Activated CD8-positive, alpha-beta memory T cell treated with anti-CD3 and anti-CD28 coated beads for 48 hours (primary cell): ENCODE data around the gene PKN3.
"Not testable (repeated sequence)": the region's sequence is repeated elsewhere in the genome, so short reads cannot be mapped to it uniquely, and the experiment has no call there.

ENCODE experiments used
- DNase-seq, 3 experiments: peaks; one replicate each; pipeline ENCODE4 v3.0.0-alpha.2; 2020; ENCODE audit warnings: low read depth in 2 of 3, low spot score in 2 of 3

PKN3 gene

GRCh38 chr9:128690684-128691034, 11.6 kb upstream of the PKN3 start:
- DNase-seq: no peak

GRCh38 chr9:128693738-128694137, 8.6 kb upstream of the PKN3 start:
- DNase-seq: not testable (repeated sequence)

- DNase-seq: no peak
Observed at GRCh38 chr9:128694344-128694743, 8.0 kb upstream of the PKN3 start.

GRCh38 chr9:128696923-128697707, 5.2 kb upstream of the PKN3 start:
- no peak for DNase-seq

GRCh38 chr9:128699096-128699795, 3.1 kb upstream of the PKN3 start:
- DNase-seq: not testable (repeated sequence)

- no peak for DNase-seq
Observed at GRCh38 chr9:128701227-128701854, 962 bp upstream of the PKN3 start.

- DNase-seq: no peak
Observed at GRCh38 chr9:128702949-128703615, 779 bp downstream of the PKN3 start.

- no peak for DNase-seq
Observed at GRCh38 chr9:128703616-128704355, 1.5 kb downstream of the PKN3 start.

GRCh38 chr9:128704356-128704670, 2.0 kb downstream of the PKN3 start:
- no peak for DNase-seq

- DNase-seq: no peak
Observed at GRCh38 chr9:128705051-128705965, 3.0 kb downstream of the PKN3 start.

- no peak for DNase-seq
Observed at GRCh38 chr9:128706045-128706444, 3.7 kb downstream of the PKN3 start.

- no peak for DNase-seq
Observed at GRCh38 chr9:128706671-128707381, 4.5 kb downstream of the PKN3 start.

GRCh38 chr9:128707446-128707845, 5.1 kb downstream of the PKN3 start:
- DNase-seq: no peak

- no peak for DNase-seq
Observed at GRCh38 chr9:128712451-128713410, 10.4 kb downstream of the PKN3 start.

GRCh38 chr9:128713411-128713780, 11.1 kb downstream of the PKN3 start:
- DNase-seq: no peak

GRCh38 chr9:128713941-128714573, 11.8 kb downstream of the PKN3 start:
- DNase-seq: no peak

- no peak for DNase-seq
Observed at GRCh38 chr9:128714586-128715435, 12.5 kb downstream of the PKN3 start.
